Liver (tissue), 9 donors: ENCODE data around the gene RAB6B. TPM values are rescaled to one million over a fixed set of nuclear protein-coding genes. Genes with fewer than 3 reads are reported as not detected.

Experiments
- DNase-seq: peaks from one replicate; pipeline ENCODE4 v3.0.0-alpha.2; 2017; ENCODE audit warnings: low spot score
- H3K27ac ChIP-seq, 2 donors: one replicate each; pipeline ENCODE4 v1.7.0; 2013; ENCODE audit warnings: inconsistent platforms in 2 of 2, low read length in 2 of 2, control low read depth in 1 of 2, low read depth in 1 of 2, mild to moderate bottlenecking in 1 of 2
- H3K27me3 ChIP-seq, 4 donors: one replicate each; pipeline versions ENCODE4 v1.6.1 to v1.7.0; 2013; ENCODE audit warnings: low read length in 3 of 4, inconsistent platforms in 1 of 4, mild to moderate bottlenecking in 1 of 4, moderate library complexity in 1 of 4; ENCODE audit not compliant: control insufficient read depth in 4 of 4, insufficient read depth in 4 of 4
- H3K36me3 ChIP-seq, 4 donors: one replicate each; pipeline versions ENCODE4 v1.6.1 to v1.7.0; 2013; ENCODE audit warnings: low read length in 3 of 4, mild to moderate bottlenecking in 3 of 4, low read depth in 1 of 4, moderate library complexity in 1 of 4; ENCODE audit not compliant: control insufficient read depth in 4 of 4, insufficient read depth in 3 of 4
- H3K4me1 ChIP-seq, 4 donors: one replicate each; pipeline versions ENCODE4 v1.6.1 to v1.7.0; 2013; ENCODE audit warnings: low read length in 3 of 4, mild to moderate bottlenecking in 3 of 4, moderate library complexity in 1 of 4; ENCODE audit not compliant: control insufficient read depth in 4 of 4, insufficient read depth in 4 of 4
- H3K4me3 ChIP-seq, 3 donors: one replicate each; pipeline versions ENCODE4 v1.6.1 to v1.7.0; 2013; ENCODE audit warnings: low read length in 3 of 3, control low read depth in 1 of 3, low read depth in 1 of 3, mild to moderate bottlenecking in 1 of 3
- H3K9ac ChIP-seq, 2 donors: one replicate each; pipeline ENCODE4 v1.7.0; 2013; ENCODE audit warnings: low read length in 2 of 2, mild to moderate bottlenecking in 2 of 2, moderate library complexity in 2 of 2, control low read depth in 1 of 2, low read depth in 1 of 2
- H3K9me3 ChIP-seq, 4 donors: one replicate each; pipeline versions ENCODE4 v1.6.1 to v1.7.0; 2013; ENCODE audit warnings: low read length in 3 of 4; ENCODE audit not compliant: control insufficient read depth in 4 of 4
- ATF3 ChIP-seq: IDR thresholded peaks from 2 replicates; pipeline ENCODE4 v1.6.1; 2016; ENCODE audit warnings: antibody characterized with exemption
- CTCF ChIP-seq: fragments of 150-350 bp; IDR thresholded peaks from 2 replicates; pipeline ENCODE4 v1.5.1; 2017; ENCODE audit warnings: improper control_type of control experiment, low read depth, low read length; ENCODE audit not compliant: missing input control
- EGR1 ChIP-seq, 2 donors: IDR thresholded peaks; 2 replicates each; pipeline ENCODE4 v1.6.1; 2016 to 2018; ENCODE audit warnings: antibody characterized with exemption in 2 of 2, low read depth in 2 of 2
- FOXA1 ChIP-seq: IDR thresholded peaks from 2 replicates; pipeline ENCODE4 v1.6.1; 2016; ENCODE audit warnings: antibody characterized with exemption
- FOXA2 ChIP-seq: IDR thresholded peaks from 2 replicates; pipeline ENCODE4 v1.6.1; 2016; ENCODE audit warnings: antibody characterized with exemption
- GABPA ChIP-seq, 2 donors: IDR thresholded peaks in 1 of 2; conservative IDR thresholded peaks in 1 of 2; 2 replicates each; pipeline ENCODE4 v1.6.1; 2016; ENCODE audit warnings: antibody characterized with exemption in 2 of 2, mild to moderate bottlenecking in 1 of 2, moderate library complexity in 1 of 2
- HNF4A ChIP-seq, 2 donors: conservative IDR thresholded peaks; 2 replicates each; pipeline ENCODE4 v1.6.1; 2016; ENCODE audit warnings: antibody characterized with exemption in 2 of 2, mild to moderate bottlenecking in 2 of 2
- HNF4G ChIP-seq: IDR thresholded peaks from 2 replicates; pipeline ENCODE4 v1.6.1; 2016; ENCODE audit warnings: antibody characterized with exemption
- JUND ChIP-seq, 2 donors: IDR thresholded peaks; 2 replicates each; pipeline ENCODE4 v1.6.1; 2016; ENCODE audit warnings: antibody characterized with exemption in 2 of 2
- MAX ChIP-seq: IDR thresholded peaks from 2 replicates; pipeline ENCODE4 v1.6.1; 2016; ENCODE audit warnings: antibody characterized with exemption
- NR2F2 ChIP-seq: IDR thresholded peaks from 2 replicates; pipeline ENCODE4 v1.6.1; 2016; ENCODE audit warnings: antibody characterized with exemption
- RAD21 ChIP-seq, 2 donors: IDR thresholded peaks; 2 replicates each; pipeline ENCODE4 v1.6.1; 2016; ENCODE audit warnings: antibody characterized with exemption in 2 of 2, mild to moderate bottlenecking in 2 of 2
- REST ChIP-seq: IDR thresholded peaks from 2 replicates; pipeline ENCODE4 v1.6.1; 2016; ENCODE audit warnings: antibody characterized with exemption, mild to moderate bottlenecking
- RXRA ChIP-seq, 2 donors: IDR thresholded peaks; 2 replicates each; pipeline ENCODE4 v1.6.1; 2017 to 2018; ENCODE audit warnings: antibody characterized with exemption in 2 of 2, mild to moderate bottlenecking in 1 of 2
- SP1 ChIP-seq: IDR thresholded peaks from 2 replicates; pipeline ENCODE4 v1.6.1; 2018; ENCODE audit warnings: antibody characterized with exemption, mild to moderate bottlenecking
- TAF1 ChIP-seq: conservative IDR thresholded peaks from 2 replicates; pipeline ENCODE4 v1.6.1; 2016; ENCODE audit warnings: antibody characterized with exemption, mild to moderate bottlenecking
- YY1 ChIP-seq: IDR thresholded peaks from 2 replicates; pipeline ENCODE4 v1.6.1; 2016; ENCODE audit warnings: antibody characterized with exemption, mild to moderate bottlenecking
- ZBTB33 ChIP-seq: IDR thresholded peaks from 2 replicates; pipeline ENCODE4 v1.6.1; 2016; ENCODE audit warnings: antibody characterized with exemption
- WGBS: extraction: QIAGEN DNeasy Blood & Tissue Kit; methylation state at CpG from one replicate; pipeline ENCODE4 v1.1.7; 2013; 5-methylcytosine and 5-hydroxymethylcytosine counted together
- polyA plus RNA-seq, 2 donors: library from polyadenylated mRNA; stranded (reverse) in 1 of 2; unstranded in 1 of 2; fragments of 200-250 nt in 1 of 2; fragments of >200 nt in 1 of 2; fragmentation: Nextera tagmentation in 1 of 2; extraction: Ambion mirVana in 1 of 2; gene quantifications; one replicate each; pipeline versions ENCODE4 v1.2.1 to v1.2.3, GENCODE V29; 2013 to 2015
- total RNA-seq, 2 donors: library from RNA; depleted of rRNA; stranded (reverse); fragments of >200 nt; gene quantifications; one replicate each; pipeline ENCODE4 v1.2.3, GENCODE V29; 2014
- donor health status: healthy.
- donor health status: healthy.
- donor health status: healthy.
- donor health status: healthy.
- donor health status: healthy.

The RAB6B gene
- total and polyA plus RNA-seq, 4 donors = 0.08 to 2.8 (median 0.28) TPM

GRCh38 chr3:133910422-133910821 lies 14.7 kb upstream of the RAB6B start:
- WGBS = 89% methylated on average over 2 of the region's 2 CpGs
- no peak for TF ChIP-seq RAD21 (IDR thresholded peaks at IDR 0.05)
- no peak for TF ChIP-seq ZBTB33
- no peak for TF ChIP-seq JUND (IDR thresholded peaks at IDR 0.05)
- no peak for TF ChIP-seq FOXA1
- no peak for TF ChIP-seq REST
- Histone ChIP-seq H3K9ac (no peak overlapping the region), H3K27me3 (peaks cover 0 to 2% (median 0%) of the 10 kb centered on the region in 4 donors), H3K36me3 (no peaks in the 10 kb centered on the region), H3K9me3 (no peaks in the 10 kb centered on the region), H3K27ac (no peak overlapping the region), H3K4me3 (no peak overlapping the region), H3K4me1 (no peaks in the 10 kb centered on the region)
- DNase-seq = no peak

GRCh38 chr3:133905376-133905775 lies 9.7 kb upstream of the RAB6B start:
- H3K9me3 ChIP-seq = no peaks in the 10 kb centered on the region
- TF ChIP-seq SP1 = no peak
- no peak for TF ChIP-seq HNF4G
- no peak for TF ChIP-seq RXRA (IDR thresholded peaks at IDR 0.05)
- no peak for TF ChIP-seq HNF4A (conservative IDR thresholded peaks at IDR 0.05)
- TF ChIP-seq REST = no peak
- no peak for TF ChIP-seq RAD21 (IDR thresholded peaks at IDR 0.05)
- TF ChIP-seq MAX = no peak
- no peak for TF ChIP-seq ZBTB33
- TF ChIP-seq EGR1 (IDR thresholded peaks at IDR 0.05; ENCODE audit: low read depth in 2 of 2) = no peak
- TF ChIP-seq JUND (IDR thresholded peaks at IDR 0.05) = no peak
- no peak for TF ChIP-seq FOXA2
- no peak for TF ChIP-seq YY1
- no peak for TF ChIP-seq GABPA (IDR thresholded peaks at IDR 0.05 in 1 of 2, conservative IDR thresholded peaks at IDR 0.05 in 1 of 2)
- no peak for TF ChIP-seq ATF3
- TF ChIP-seq FOXA1 = no peak
- no peak for TF ChIP-seq CTCF
- TF ChIP-seq NR2F2 = no peak
- TF ChIP-seq TAF1 = no peak
- no peaks in the 10 kb centered on the region for H3K4me1 ChIP-seq
- no peak for DNase-seq
- H3K4me3 ChIP-seq = no peak overlapping the region
- H3K9ac ChIP-seq = no peak overlapping the region
- no peak overlapping the region for H3K27ac ChIP-seq
- 76% methylated on average over 3 of the region's 3 CpGs for WGBS
- H3K27me3 ChIP-seq = peaks cover 0 to 6% (median 0%) of the 10 kb centered on the region in 4 donors
- H3K36me3 ChIP-seq = no peaks in the 10 kb centered on the region
